Mesothelial cell of epicardium (in vitro differentiated cells): Measurements from ENCODE around the gene MICA. TPM values are rescaled to one million over a fixed set of nuclear protein-coding genes. Genes with fewer than 3 reads are reported as not detected.
"Not testable (repeated sequence)": the region's sequence is repeated elsewhere in the genome, so short reads cannot be mapped to it uniquely, and the experiment has no call there.

ENCODE experiments used
- DNase-seq, 2 experiments: peaks; one replicate each; pipeline ENCODE4 v3.0.0; 2021; ENCODE audit warnings: low spot score in 2 of 2; ENCODE audit not compliant: unreplicated experiment in 2 of 2
- H3K27ac Mint-ChIP-seq: 2 replicates; pipeline ENCODE4 v1.8.0; 2021; ENCODE audit warnings: mixed read lengths
- H3K27me3 Mint-ChIP-seq: 2 replicates; pipeline ENCODE4 v1.8.0; 2021; ENCODE audit warnings: low read depth, mixed read lengths
- H3K36me3 Mint-ChIP-seq: 2 replicates; pipeline ENCODE4 v1.8.0; 2021; ENCODE audit warnings: mixed read lengths
- H3K4me1 Mint-ChIP-seq: 2 replicates; pipeline ENCODE4 v1.8.0; 2021; ENCODE audit warnings: mixed read lengths
- H3K4me3 Mint-ChIP-seq: 2 replicates; pipeline ENCODE4 v1.8.0; 2021; ENCODE audit warnings: mild to moderate bottlenecking, moderate library complexity, mixed read lengths
- H3K9me3 Mint-ChIP-seq: 2 replicates; pipeline ENCODE4 v1.8.0; 2021; ENCODE audit warnings: mixed read lengths
- CTCF ChIP-seq: fragments of 200-600 bp; sonication (generic); IDR thresholded peaks from one replicate; pipeline ENCODE4 v1.5.0; 2021; ENCODE audit warnings: antibody characterized with exemption; ENCODE audit not compliant: unreplicated experiment
- total RNA-seq: library from RNA; stranded (reverse); gene quantifications from 3 replicates; pipeline ENCODE4 v1.2.1, GENCODE V29; 2021

The MICA gene
- total RNA-seq, 1 donor from 2014 or later: 15.5 TPM

GRCh38 chr6:31438677-31439076, 35.3 kb downstream of the MICA start:
- Mint-ChIP-seq H3K4me3 (no peak overlapping the region), H3K27ac (no peak overlapping the region), H3K9me3 (peaks cover 30% of the 10 kb centered on the region), H3K36me3 (no peaks in the 10 kb centered on the region), H3K27me3 (peaks cover 63% of the 10 kb centered on the region), H3K4me1 (no peaks in the 10 kb centered on the region)
- TF ChIP-seq CTCF: no peak
- no peak for DNase-seq

- H3K9me3 Mint-ChIP-seq: peaks cover 20% of the 10 kb centered on the region
- H3K4me1 Mint-ChIP-seq: no peaks in the 10 kb centered on the region
- peak; percentile 65 for TF ChIP-seq CTCF
- no peaks in the 10 kb centered on the region for H3K36me3 Mint-ChIP-seq
- H3K4me3 Mint-ChIP-seq: no peak overlapping the region
- DNase-seq: peak; percentile 65 to 82
- H3K27ac Mint-ChIP-seq: no peak overlapping the region
- H3K27me3 Mint-ChIP-seq: peaks cover 66% of the 10 kb centered on the region
These were observed 38.2 kb downstream of the MICA start for GRCh38 chr6:31441365-31442267.

GRCh38 chr6:31446481-31446880, 43.1 kb downstream of the MICA start:
- DNase-seq: no peak
- H3K4me3 Mint-ChIP-seq: no peak overlapping the region
- TF ChIP-seq CTCF: no peak
- no peaks in the 10 kb centered on the region for H3K36me3 Mint-ChIP-seq
- peaks cover 56% of the 10 kb centered on the region for H3K27me3 Mint-ChIP-seq
- H3K9me3 Mint-ChIP-seq: peaks cover 13% of the 10 kb centered on the region
- no peaks in the 10 kb centered on the region for H3K4me1 Mint-ChIP-seq
- H3K27ac Mint-ChIP-seq: no peak overlapping the region

GRCh38 chr6:31446999-31447789, 43.8 kb downstream of the MICA start:
- peaks cover 13% of the 10 kb centered on the region for H3K9me3 Mint-ChIP-seq
- H3K27ac Mint-ChIP-seq, H3K4me1 Mint-ChIP-seq, H3K36me3 Mint-ChIP-seq, H3K4me3 Mint-ChIP-seq, DNase-seq: not testable (repeated sequence)
- H3K27me3 Mint-ChIP-seq: peaks cover 56% of the 10 kb centered on the region

- TF ChIP-seq CTCF: no peak
- Mint-ChIP-seq H3K36me3 (no peaks in the 10 kb centered on the region), H3K27me3 (peaks cover 45% of the 10 kb centered on the region), H3K4me3 (no peak overlapping the region), H3K4me1 (no peaks in the 10 kb centered on the region), H3K9me3 (peaks cover 22% of the 10 kb centered on the region), H3K27ac (no peak overlapping the region)
- DNase-seq: no peak
These were observed 47.4 kb downstream of the MICA start for GRCh38 chr6:31450751-31451150.

- DNase-seq: no peak
- H3K36me3 Mint-ChIP-seq: no peaks in the 10 kb centered on the region
- H3K4me3 Mint-ChIP-seq: no peak overlapping the region
- no peak for TF ChIP-seq CTCF
- peaks cover 47% of the 10 kb centered on the region for H3K27me3 Mint-ChIP-seq
- peaks cover 22% of the 10 kb centered on the region for H3K9me3 Mint-ChIP-seq
- H3K4me1 Mint-ChIP-seq: no peaks in the 10 kb centered on the region
- H3K27ac Mint-ChIP-seq: no peak overlapping the region
These were observed 49.5 kb downstream of the MICA start for GRCh38 chr6:31452859-31453258.
